ENCODE data around the gene COQ4. TPM values are rescaled to one million over a fixed set of nuclear protein-coding genes. Genes with fewer than 3 reads are reported as not detected.

Gene COQ4
- total RNA-seq, 1 donor from 2014 or later: 32.0 TPM

DNA sequence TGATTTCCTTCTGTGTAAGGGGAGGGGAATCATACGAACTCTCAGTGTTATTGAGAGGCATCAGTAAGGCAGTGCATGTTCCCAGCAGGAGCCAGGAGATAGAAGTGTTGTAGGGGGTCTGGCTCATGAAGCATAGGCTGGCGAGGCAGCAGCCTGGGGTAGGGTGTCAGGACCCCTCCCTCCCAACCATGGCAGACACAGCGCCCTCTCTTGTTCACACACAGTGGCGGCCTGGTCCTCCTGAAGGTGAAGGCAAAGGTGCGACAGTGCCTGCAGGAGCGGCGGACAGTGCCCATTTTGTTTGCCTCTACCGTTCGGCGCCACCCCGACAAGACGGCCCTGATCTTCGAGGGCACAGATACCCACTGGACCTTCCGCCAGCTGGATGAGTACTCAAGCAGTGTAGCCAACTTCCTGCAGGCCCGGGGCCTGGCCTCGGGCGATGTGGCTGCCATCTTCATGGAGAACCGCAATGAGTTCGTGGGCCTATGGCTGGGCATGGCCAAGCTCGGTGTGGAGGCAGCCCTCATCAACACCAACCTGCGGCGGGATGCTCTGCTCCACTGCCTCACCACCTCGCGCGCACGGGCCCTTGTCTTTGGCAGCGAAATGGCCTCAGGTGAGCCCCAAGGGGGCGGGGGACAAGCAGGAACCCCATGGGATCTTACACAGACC is 22.4 kb downstream of the COQ4 start:
- Histone ChIP-seq H3K9me3 (replicated peaks) (no peaks in the 10 kb centered on the region), H3K36me3 (peaks cover 75% of the 10 kb centered on the region), H3K27ac (replicated peaks) (no peak overlapping the region), H3K4me3 (no peak overlapping the region), H3K4me1 (peaks cover 16% of the 10 kb centered on the region), H3K27me3 (ENCODE audit: low read depth) (no peaks in the 10 kb centered on the region)
- no peak for DNase-seq
- intact Hi-C loops (cut with micrococcal nuclease): no loop called here
- TF ChIP-seq, protein P1, sequence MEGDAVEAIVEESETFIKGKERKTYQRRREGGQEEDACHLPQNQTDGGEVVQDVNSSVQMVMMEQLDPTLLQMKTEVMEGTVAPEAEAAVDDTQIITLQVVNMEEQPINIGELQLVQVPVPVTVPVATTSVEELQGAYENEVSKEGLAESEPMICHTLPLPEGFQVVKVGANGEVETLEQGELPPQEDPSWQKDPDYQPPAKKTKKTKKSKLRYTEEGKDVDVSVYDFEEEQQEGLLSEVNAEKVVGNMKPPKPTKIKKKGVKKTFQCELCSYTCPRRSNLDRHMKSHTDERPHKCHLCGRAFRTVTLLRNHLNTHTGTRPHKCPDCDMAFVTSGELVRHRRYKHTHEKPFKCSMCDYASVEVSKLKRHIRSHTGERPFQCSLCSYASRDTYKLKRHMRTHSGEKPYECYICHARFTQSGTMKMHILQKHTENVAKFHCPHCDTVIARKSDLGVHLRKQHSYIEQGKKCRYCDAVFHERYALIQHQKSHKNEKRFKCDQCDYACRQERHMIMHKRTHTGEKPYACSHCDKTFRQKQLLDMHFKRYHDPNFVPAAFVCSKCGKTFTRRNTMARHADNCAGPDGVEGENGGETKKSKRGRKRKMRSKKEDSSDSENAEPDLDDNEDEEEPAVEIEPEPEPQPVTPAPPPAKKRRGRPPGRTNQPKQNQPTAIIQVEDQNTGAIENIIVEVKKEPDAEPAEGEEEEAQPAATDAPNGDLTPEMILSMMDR (IDR thresholded peaks at IDR 0.05; ENCODE audit: borderline replicate concordance): no peak

DNA sequence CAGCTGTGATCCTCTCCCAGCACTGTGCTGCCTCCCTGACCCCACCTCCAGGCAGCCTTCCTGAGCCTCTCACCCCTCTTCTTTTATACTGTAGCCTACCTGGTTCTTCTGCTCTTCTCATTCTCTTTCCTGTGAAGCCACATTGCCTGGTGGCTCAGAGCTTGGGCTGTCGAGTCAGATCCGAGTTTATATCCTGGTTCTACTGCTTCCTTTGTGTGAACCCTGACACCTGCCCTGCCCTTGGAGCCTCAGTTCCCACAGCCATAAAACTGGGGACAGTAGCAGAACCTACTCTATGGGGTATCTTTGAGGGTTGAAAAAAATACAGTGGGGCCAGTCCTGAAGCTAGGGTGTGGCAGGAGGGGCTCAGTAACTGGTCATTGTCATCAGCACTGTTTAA is 26.5 kb downstream of the COQ4 start:
- H3K27ac ChIP-seq (replicated peaks): no peak overlapping the region
- H3K36me3 ChIP-seq: peaks cover 84% of the 10 kb centered on the region
- TF ChIP-seq, protein P1 (IDR thresholded peaks at IDR 0.05; ENCODE audit: borderline replicate concordance): no peak

DNA sequence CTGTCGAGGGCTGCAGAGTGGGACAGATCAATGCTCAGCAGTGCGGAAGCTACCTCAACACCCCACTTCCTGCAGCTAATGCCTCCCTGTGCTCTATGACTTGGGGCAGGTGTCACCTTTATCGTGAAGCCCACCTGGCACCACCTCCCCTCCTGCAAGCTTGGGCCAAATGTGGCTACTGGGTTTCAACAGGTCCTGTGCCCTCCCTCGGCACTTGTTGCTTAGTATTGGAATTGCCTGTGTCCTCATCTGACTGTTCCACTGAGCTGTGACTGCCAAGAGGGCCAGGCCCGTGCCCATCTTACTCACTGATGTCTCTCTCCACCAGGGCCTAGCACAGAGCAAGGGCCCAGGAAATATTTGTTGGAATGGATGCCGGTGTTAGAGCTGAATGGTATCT is 27.1 kb downstream of the COQ4 start:
- Histone ChIP-seq H3K27me3 (ENCODE audit: low read depth) (no peaks in the 10 kb centered on the region), H3K4me3 (no peak overlapping the region), H3K4me1 (no peaks in the 10 kb centered on the region), H3K27ac (replicated peaks) (no peak overlapping the region), H3K36me3 (peaks cover 82% of the 10 kb centered on the region), H3K9me3 (replicated peaks) (no peaks in the 10 kb centered on the region)
- TF ChIP-seq, protein P1 (IDR thresholded peaks at IDR 0.05; ENCODE audit: borderline replicate concordance): no peak
- intact Hi-C loops (cut with micrococcal nuclease): no loop called here
- DNase-seq: no peak

More for the DNA sequence above, 26.5 kb downstream of the COQ4 start:
- no peaks in the 10 kb centered on the region for H3K27me3 ChIP-seq (ENCODE audit: low read depth)
- DNase-seq: no peak
- no peaks in the 10 kb centered on the region for H3K4me1 ChIP-seq
- no peaks in the 10 kb centered on the region for H3K9me3 ChIP-seq (replicated peaks)
- H3K4me3 ChIP-seq: no peak overlapping the region
- intact Hi-C loops (cut with micrococcal nuclease): no loop called here

DNA sequence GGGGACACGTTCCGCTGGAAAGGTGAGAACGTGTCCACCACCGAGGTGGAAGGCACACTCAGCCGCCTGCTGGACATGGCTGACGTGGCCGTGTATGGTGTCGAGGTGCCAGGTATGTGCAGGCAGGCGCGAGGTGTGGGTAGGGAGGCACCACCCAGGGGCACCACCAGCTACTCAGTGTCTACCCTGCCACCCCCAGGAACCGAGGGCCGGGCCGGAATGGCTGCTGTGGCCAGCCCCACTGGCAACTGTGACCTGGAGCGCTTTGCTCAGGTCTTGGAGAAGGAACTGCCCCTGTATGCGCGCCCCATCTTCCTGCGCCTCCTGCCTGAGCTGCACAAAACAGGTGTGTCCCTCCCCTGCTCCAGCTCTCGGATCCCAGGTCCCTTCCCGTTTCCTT is 32.8 kb downstream of the COQ4 start:
- peaks cover 5% of the 10 kb centered on the region for H3K4me1 ChIP-seq
- no peaks in the 10 kb centered on the region for H3K27me3 ChIP-seq (ENCODE audit: low read depth)
- no peaks in the 10 kb centered on the region for H3K9me3 ChIP-seq (replicated peaks)
- DNase-seq: no peak
- H3K4me3 ChIP-seq: no peak overlapping the region
- H3K36me3 ChIP-seq: peaks cover 49% of the 10 kb centered on the region
- H3K27ac ChIP-seq (replicated peaks): no peak overlapping the region
- intact Hi-C loops (cut with micrococcal nuclease): no loop called here
- TF ChIP-seq, protein P1 (IDR thresholded peaks at IDR 0.05; ENCODE audit: borderline replicate concordance): no peak

DNA sequence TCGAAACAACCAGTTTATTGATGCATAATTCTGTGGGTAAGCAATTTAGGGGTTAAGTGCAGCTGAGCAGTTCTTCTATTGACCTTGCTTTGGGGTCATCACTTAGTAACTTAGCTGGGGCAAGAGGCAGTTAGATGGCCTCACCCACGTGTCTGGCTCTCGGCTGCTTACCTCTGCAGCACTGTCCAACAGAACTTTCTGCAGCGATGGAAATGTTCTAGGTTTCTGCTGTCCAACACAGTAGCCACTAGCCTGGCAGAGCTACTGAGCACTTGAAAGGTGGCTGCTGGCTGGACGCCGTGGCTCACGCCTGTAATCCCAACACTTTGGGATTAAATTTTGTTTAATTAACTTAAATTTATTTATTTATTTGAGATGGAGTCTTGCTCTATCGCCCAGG is 35.5 kb downstream of the COQ4 start:
- peaks cover 34% of the 10 kb centered on the region for H3K36me3 ChIP-seq
- H3K27ac ChIP-seq (replicated peaks): no peak overlapping the region
- H3K9me3 ChIP-seq (replicated peaks): no peaks in the 10 kb centered on the region
- no peaks in the 10 kb centered on the region for H3K27me3 ChIP-seq (ENCODE audit: low read depth)
- TF ChIP-seq, protein P1 (IDR thresholded peaks at IDR 0.05; ENCODE audit: borderline replicate concordance): no peak
- intact Hi-C loops (cut with micrococcal nuclease): no loop called here
- H3K4me3 ChIP-seq: no peak overlapping the region
- H3K4me1 ChIP-seq: peaks cover 19% of the 10 kb centered on the region
- DNase-seq: no peak

Measured in left ventricle myocardium inferior (tissue), 1 donor.